Stimulated activated CD4-positive, alpha-beta T cell treated with anti-CD3 and anti-CD28 coated beads, Interleukin-4, amount 100 ng/mL, for 48 hours (primary cell): ENCODE results near the gene LSAMP.

Experiments
- DNase-seq, 2 donors: peaks; one replicate each; pipeline ENCODE4 v3.0.0-alpha.2; 2020; ENCODE audit warnings: low read depth in 2 of 2

Gene LSAMP

GRCh38 chr3:116164039-116164438 is 281.2 kb downstream of the LSAMP start:
- no peak for DNase-seq

- DNase-seq: no peak
Measured at GRCh38 chr3:116161575-116162525, 283.4 kb downstream of the LSAMP start.

GRCh38 chr3:116160594-116160993 is 284.7 kb downstream of the LSAMP start:
- DNase-seq: no peak

GRCh38 chr3:116155841-116156240 is 289.4 kb downstream of the LSAMP start:
- no peak for DNase-seq

- no peak for DNase-seq
Measured at GRCh38 chr3:116154389-116154788, 290.9 kb downstream of the LSAMP start.

GRCh38 chr3:116153174-116153573 is 292.1 kb downstream of the LSAMP start:
- DNase-seq: no peak

- no peak for DNase-seq
Measured at GRCh38 chr3:116150655-116151167, 294.6 kb downstream of the LSAMP start.

- no peak for DNase-seq
Measured at GRCh38 chr3:116148881-116149851, 296.1 kb downstream of the LSAMP start.

GRCh38 chr3:116145613-116146012 is 299.7 kb downstream of the LSAMP start:
- no peak for DNase-seq

GRCh38 chr3:116141724-116142123 is 303.6 kb downstream of the LSAMP start:
- DNase-seq: no peak

GRCh38 chr3:116140100-116140689 is 305.1 kb downstream of the LSAMP start:
- DNase-seq: no peak

- no peak for DNase-seq
Measured at GRCh38 chr3:116139641-116140040, 305.6 kb downstream of the LSAMP start.

GRCh38 chr3:116135457-116136085 is 309.7 kb downstream of the LSAMP start:
- DNase-seq: no peak

GRCh38 chr3:116129187-116129946 is 315.9 kb downstream of the LSAMP start:
- DNase-seq: no peak

- no peak for DNase-seq
Measured at GRCh38 chr3:116127464-116127863, 317.8 kb downstream of the LSAMP start.

- no peak for DNase-seq
Measured at GRCh38 chr3:116124166-116124565, 321.1 kb downstream of the LSAMP start.

GRCh38 chr3:116118475-116119169 is 326.7 kb downstream of the LSAMP start:
- DNase-seq: no peak

- DNase-seq: no peak
Measured at GRCh38 chr3:116114586-116114985, 330.7 kb downstream of the LSAMP start.

GRCh38 chr3:116112696-116113095 is 332.6 kb downstream of the LSAMP start:
- no peak for DNase-seq

GRCh38 chr3:116111765-116112164 is 333.5 kb downstream of the LSAMP start:
- no peak for DNase-seq
